ENCODE measurements around the gene SSU72. TPM values are rescaled to one million over a fixed set of nuclear protein-coding genes. Genes with fewer than 3 reads are reported as not detected.
"Not testable (repeated sequence)": the region's sequence is repeated elsewhere in the genome, so short reads cannot be mapped to it uniquely, and the experiment has no call there.

Gene SSU72
- polyA plus RNA-seq, 1 of the 3 experiments (the other 2 are of a cell fraction) = 104 TPM

DNA sequence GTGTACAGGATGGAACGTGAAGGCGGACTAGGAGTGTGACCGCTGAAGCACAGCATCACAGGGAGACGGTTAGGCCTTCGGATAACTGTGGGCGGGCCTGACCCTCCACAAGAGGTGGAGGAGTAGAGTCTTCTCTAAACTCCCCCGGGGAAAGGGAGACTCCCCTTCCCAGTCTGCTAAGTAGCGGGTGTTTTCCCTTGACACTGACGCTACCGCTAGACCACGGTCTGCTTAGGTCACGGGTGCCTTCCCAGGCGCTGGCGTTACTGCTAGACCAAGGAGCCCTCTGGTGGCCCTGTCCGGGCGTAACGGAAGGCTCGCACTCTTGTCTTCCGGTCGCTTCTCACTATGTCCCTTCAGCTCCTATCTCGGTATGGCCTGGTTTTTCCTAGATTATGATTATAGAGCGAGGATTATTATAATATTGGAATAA, 69.3 kb downstream of the SSU72 start:
- H3K79me2 ChIP-seq (ENCODE audit: insufficient read depth); H3K9me3 ChIP-seq; H3K36me3 ChIP-seq (replicated peaks in 1 of 2; ENCODE audit: control insufficient read depth in 1 of 2, insufficient read depth in 2 of 2, low read length in 1 of 2); H3K27me3 ChIP-seq (ENCODE audit: insufficient read depth); H2AFZ ChIP-seq (ENCODE audit: low read depth); DNase-seq; H3K4me3 ChIP-seq (ENCODE audit: low read depth in 2 of 2, low read length in 1 of 2); H3K9ac ChIP-seq; H3F3A ChIP-seq (replicated peaks; ENCODE audit: insufficient read depth); H3K4me2 ChIP-seq; H4K20me1 ChIP-seq (ENCODE audit: insufficient read depth); H3K4me1 ChIP-seq (ENCODE audit: control insufficient read depth in 1 of 2, insufficient read depth in 2 of 2, low read depth in 1 of 2, low read length in 1 of 2); H3K9me2 ChIP-seq; H3K27ac ChIP-seq (ENCODE audit: low read depth in 2 of 2, low read length in 1 of 2): not testable (repeated sequence)
- ChIA-PET POLR2A (interaction anchor here (0.9 to 1.2 kb wide), 2 partner anchors 103 to 105 kb away, joined by 3 to 4 read pairs; no protein-coding TSS in a partner anchor), CTCF (interaction anchor here (0.6 to 2.0 kb wide), 12 partner anchors 14 to 157 kb away, joined by 3 to 8 read pairs (median 4); no protein-coding TSS in a partner anchor)
- WGBS (ENCODE audit: low lambda C conversion rate) = 53% methylated on average over 14 of the region's 22 CpGs
- TF ChIP-seq RAD21 (IDR thresholded peaks at IDR 0.05; ENCODE audit: low read length) = peak; percentile 19; the same call in 1 of the 2 replicates
- TF ChIP-seq, protein P1, sequence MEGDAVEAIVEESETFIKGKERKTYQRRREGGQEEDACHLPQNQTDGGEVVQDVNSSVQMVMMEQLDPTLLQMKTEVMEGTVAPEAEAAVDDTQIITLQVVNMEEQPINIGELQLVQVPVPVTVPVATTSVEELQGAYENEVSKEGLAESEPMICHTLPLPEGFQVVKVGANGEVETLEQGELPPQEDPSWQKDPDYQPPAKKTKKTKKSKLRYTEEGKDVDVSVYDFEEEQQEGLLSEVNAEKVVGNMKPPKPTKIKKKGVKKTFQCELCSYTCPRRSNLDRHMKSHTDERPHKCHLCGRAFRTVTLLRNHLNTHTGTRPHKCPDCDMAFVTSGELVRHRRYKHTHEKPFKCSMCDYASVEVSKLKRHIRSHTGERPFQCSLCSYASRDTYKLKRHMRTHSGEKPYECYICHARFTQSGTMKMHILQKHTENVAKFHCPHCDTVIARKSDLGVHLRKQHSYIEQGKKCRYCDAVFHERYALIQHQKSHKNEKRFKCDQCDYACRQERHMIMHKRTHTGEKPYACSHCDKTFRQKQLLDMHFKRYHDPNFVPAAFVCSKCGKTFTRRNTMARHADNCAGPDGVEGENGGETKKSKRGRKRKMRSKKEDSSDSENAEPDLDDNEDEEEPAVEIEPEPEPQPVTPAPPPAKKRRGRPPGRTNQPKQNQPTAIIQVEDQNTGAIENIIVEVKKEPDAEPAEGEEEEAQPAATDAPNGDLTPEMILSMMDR (IDR thresholded peaks at IDR 0.05) = peak; percentile 45

DNA sequence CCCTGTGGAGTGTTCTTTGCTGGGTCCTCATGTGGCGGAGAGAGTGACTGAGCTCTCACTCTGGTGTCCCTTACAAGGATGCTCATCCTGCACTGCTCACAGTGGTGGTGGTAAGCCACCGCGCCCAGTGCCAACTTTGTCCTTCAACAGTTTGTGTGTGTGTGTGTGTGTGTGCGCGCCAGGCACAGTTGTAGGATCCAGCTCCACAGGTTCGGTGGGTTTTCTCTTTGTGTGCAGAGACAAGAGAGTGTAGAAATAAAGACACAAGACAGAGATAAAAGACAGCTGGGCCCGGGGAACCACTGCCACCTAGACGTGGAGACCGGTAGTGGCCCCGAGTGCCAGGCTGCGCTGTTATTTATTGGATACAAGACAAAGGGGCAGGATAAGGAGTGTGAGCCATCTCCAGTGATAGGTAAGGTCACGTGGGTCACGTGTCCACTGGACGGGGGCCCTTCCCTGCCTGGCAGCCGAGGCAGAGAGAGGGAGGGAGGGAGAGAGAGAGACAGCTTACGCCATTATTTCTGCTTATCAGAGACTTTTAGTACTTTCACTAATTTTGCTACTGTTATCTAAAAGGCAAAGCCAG, 69.8 kb downstream of the SSU72 start:
- H3K9me2 ChIP-seq; H3K4me3 ChIP-seq (ENCODE audit: low read depth in 2 of 2, low read length in 1 of 2); H3K4me2 ChIP-seq; H3K27me3 ChIP-seq (ENCODE audit: insufficient read depth); DNase-seq; H3K9me3 ChIP-seq; H3K27ac ChIP-seq (ENCODE audit: low read depth in 2 of 2, low read length in 1 of 2); H3K79me2 ChIP-seq (ENCODE audit: insufficient read depth); H3K36me3 ChIP-seq (replicated peaks in 1 of 2; ENCODE audit: control insufficient read depth in 1 of 2, insufficient read depth in 2 of 2, low read length in 1 of 2); H4K20me1 ChIP-seq (ENCODE audit: insufficient read depth); H3K9ac ChIP-seq; H3K4me1 ChIP-seq (ENCODE audit: control insufficient read depth in 1 of 2, insufficient read depth in 2 of 2, low read depth in 1 of 2, low read length in 1 of 2); H3F3A ChIP-seq (replicated peaks; ENCODE audit: insufficient read depth): not testable (repeated sequence)
- POLR2A ChIA-PET = interaction anchor here (0.9 to 1.2 kb wide), 2 partner anchors 102 to 104 kb away, joined by 3 to 4 read pairs; no protein-coding TSS in a partner anchor
- CTCF ChIA-PET = interaction anchor here (0.6 to 2.0 kb wide), 14 partner anchors 10 to 157 kb away, joined by 3 to 8 read pairs (median 3); no protein-coding TSS in a partner anchor
- H2AFZ ChIP-seq (ENCODE audit: low read depth) = peak overlapping the region; percentile 51; the same call in 1 of the 2 replicates
- 67% methylated on average over 13 of the region's 16 CpGs for WGBS (ENCODE audit: low lambda C conversion rate)
- TF ChIP-seq, protein P1 (IDR thresholded peaks at IDR 0.05) = peak; percentile 53
- peak; percentile 26 for TF ChIP-seq RAD21 (IDR thresholded peaks at IDR 0.05; ENCODE audit: low read length)
- 0 out of 2 replicates have a peak, but pooled peaks have one; percentile 1 for TF ChIP-seq SMC3 (IDR thresholded peaks at IDR 0.05; ENCODE audit: low read depth, low read length)

DNA sequence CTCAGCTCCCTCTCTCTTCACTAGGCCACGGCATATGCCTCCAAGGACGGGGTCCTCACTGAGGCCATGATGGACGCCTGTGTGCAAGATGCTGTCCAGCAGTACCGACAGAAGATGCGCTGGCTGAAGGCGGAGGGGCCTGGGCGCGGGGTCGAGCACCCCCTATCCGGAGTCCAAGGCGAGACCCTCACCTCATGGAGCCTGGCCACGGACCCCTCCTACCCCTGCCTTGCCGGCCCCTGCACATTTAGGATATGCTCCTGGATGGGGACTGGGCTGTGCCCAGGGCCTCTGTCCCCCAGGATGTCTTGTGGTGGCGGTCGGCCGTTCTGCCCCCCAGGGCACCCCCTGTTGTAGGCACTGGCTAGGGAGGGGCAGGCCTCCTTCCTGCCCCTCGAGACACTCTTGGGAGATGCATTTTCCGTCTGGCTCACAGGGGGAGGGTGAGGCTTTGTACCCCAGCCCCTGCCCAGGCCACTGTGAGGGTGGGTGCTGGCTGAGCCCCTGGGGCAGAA, 79.1 kb downstream of the SSU72 start:
- H4K20me1 ChIP-seq (ENCODE audit: insufficient read depth); H2AFZ ChIP-seq (ENCODE audit: low read depth); H3K9ac ChIP-seq; H3K4me1 ChIP-seq (ENCODE audit: control insufficient read depth in 1 of 2, insufficient read depth in 2 of 2, low read depth in 1 of 2, low read length in 1 of 2); H3K79me2 ChIP-seq (ENCODE audit: insufficient read depth); CTCF ChIA-PET; H3K4me3 ChIP-seq (ENCODE audit: low read depth in 2 of 2, low read length in 1 of 2); H3K9me3 ChIP-seq; H3K27ac ChIP-seq (ENCODE audit: low read depth in 2 of 2, low read length in 1 of 2); H3K4me2 ChIP-seq; POLR2A ChIA-PET; H3F3A ChIP-seq (replicated peaks; ENCODE audit: insufficient read depth); H3K9me2 ChIP-seq; DNase-seq; H3K27me3 ChIP-seq (ENCODE audit: insufficient read depth): not testable (repeated sequence)
- 91% methylated on average over 11 of the region's 18 CpGs for WGBS (ENCODE audit: low lambda C conversion rate)
- peaks cover 13 to 31% of the 10 kb centered on the region in 2 experiments for H3K36me3 ChIP-seq (replicated peaks in 1 of 2; ENCODE audit: control insufficient read depth in 1 of 2, insufficient read depth in 2 of 2, low read length in 1 of 2)

DNA sequence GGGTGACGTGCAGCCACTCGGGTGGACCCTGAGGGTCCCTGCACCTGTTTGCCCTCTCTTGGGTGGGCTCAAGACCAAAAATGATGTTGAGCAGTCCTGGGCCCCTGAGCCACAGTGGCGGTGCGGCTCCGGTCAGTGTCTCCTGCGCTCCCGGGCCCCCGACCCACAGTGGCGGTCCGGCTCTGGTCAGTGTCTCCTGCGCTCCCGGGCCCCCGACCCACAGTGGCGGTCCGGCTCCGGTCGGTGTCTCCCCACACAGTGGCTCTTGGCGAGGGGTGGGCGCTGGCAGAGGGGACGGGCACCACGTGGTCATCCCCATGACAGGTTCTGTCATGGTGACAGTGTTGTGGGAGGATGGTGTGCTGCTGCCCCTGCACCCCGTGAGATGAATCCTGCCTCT, 80.4 kb downstream of the SSU72 start:
- DNase-seq; H3K27me3 ChIP-seq (ENCODE audit: insufficient read depth); H3K4me1 ChIP-seq (ENCODE audit: control insufficient read depth in 1 of 2, insufficient read depth in 2 of 2, low read depth in 1 of 2, low read length in 1 of 2); CTCF ChIA-PET; H3K9me3 ChIP-seq; H3K4me2 ChIP-seq; H3K4me3 ChIP-seq (ENCODE audit: low read depth in 2 of 2, low read length in 1 of 2); H3K9ac ChIP-seq; H3K79me2 ChIP-seq (ENCODE audit: insufficient read depth); H3K27ac ChIP-seq (ENCODE audit: low read depth in 2 of 2, low read length in 1 of 2); H3K9me2 ChIP-seq; POLR2A ChIA-PET; H2AFZ ChIP-seq (ENCODE audit: low read depth); H4K20me1 ChIP-seq (ENCODE audit: insufficient read depth); H3F3A ChIP-seq (replicated peaks; ENCODE audit: insufficient read depth): not testable (repeated sequence)
- peaks cover 22 to 31% of the 10 kb centered on the region in 2 experiments for H3K36me3 ChIP-seq (replicated peaks in 1 of 2; ENCODE audit: control insufficient read depth in 1 of 2, insufficient read depth in 2 of 2, low read length in 1 of 2)
- no CpG with 5 or more reads among the region's 22 CpGs for WGBS (ENCODE audit: low lambda C conversion rate)

Data from SK-N-SH (cell line).